ENCODE data around the gene ADGRE3. TPM values are rescaled to one million over a fixed set of nuclear protein-coding genes. Genes with fewer than 3 reads are reported as not detected.
"Not testable (repeated sequence)": the region's sequence is repeated elsewhere in the genome, so short reads cannot be mapped to it uniquely, and the experiment has no call there.

ADGRE3 gene
- total RNA-seq, 1 experiment from 2014 or later = not detected

DNA sequence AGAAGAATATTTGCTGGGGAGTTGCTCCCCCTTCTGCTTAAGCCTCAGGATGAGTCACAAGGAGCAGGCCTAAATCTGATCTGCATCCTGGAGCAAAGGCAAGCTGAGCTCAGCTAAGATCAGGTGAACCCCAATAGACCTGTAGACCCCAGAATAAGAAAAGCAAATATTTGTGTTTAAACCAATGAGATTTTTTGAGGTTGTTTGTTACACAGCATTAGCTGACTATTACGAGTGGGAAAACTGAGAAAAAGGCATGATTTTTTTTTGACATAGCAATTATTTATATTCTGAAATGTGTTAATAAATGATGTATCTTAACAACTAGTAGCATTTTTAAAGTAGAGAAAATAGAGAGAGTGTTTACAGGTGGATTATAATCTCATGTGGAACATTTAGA lies 45.1 kb downstream of the ADGRE3 start:
- H2AK5ac ChIP-seq (ENCODE audit: insufficient read length, low read length) = no peak overlapping the region
- no peak overlapping the region for H3K18ac ChIP-seq (ENCODE audit: insufficient read length, low read depth, low read length)

DNA sequence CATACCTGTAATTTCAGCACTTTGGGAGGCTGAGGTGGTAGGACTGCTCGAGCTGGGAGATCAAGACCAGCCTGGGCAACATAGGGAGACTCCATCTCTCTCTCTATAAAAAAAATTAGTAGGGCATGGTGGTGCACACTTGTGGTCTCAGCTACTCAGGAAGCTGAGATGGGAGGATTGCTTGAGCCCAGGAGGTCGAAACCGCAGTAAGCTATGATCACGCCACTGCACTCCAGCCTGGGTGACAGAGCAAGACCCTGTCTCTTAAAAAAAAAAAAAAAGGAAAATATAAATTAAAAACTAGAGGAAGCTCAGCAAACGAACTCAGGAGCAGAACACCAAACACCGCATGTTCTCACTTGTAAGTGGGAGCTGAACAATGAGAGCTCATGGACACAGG lies 50.2 kb downstream of the ADGRE3 start:
- Mint-ChIP-seq H3K9me3 (peaks cover 38 to 77% of the 10 kb centered on the region in 2 experiments), H3K36me3 (ENCODE audit: insufficient read depth in 1 of 3, low read depth in 3 of 3) (peaks cover 0 to 12% (median 5%) of the 10 kb centered on the region in 3 experiments; a peak in 3 of 7 replicates)
- not testable (repeated sequence) for H2AFZ ChIP-seq (ENCODE audit: low read length); H3K4me1 Mint-ChIP-seq; H3K4me2 ChIP-seq (ENCODE audit: insufficient read depth, insufficient read length, low read length); H2BK15ac ChIP-seq (ENCODE audit: low read depth, low read length); H3K4ac ChIP-seq (ENCODE audit: low read depth, low read length); H3K27me3 ChIP-seq (ENCODE audit: insufficient read depth, low read length); H3K23ac ChIP-seq (ENCODE audit: insufficient read length, low read depth, low read length); H3K9ac ChIP-seq (ENCODE audit: extremely low read depth, insufficient read length, low read length); DNase-seq; H3K27ac Mint-ChIP-seq; H3K14ac ChIP-seq (ENCODE audit: insufficient read depth, low read length); H3K4me1 ChIP-seq (ENCODE audit: insufficient read depth, low read length); H2BK120ac ChIP-seq (ENCODE audit: low read depth, low read length, poor library complexity, severe bottlenecking); H2BK5ac ChIP-seq (ENCODE audit: insufficient read length, low read length); H4K8ac ChIP-seq (replicated peaks; ENCODE audit: insufficient read length, low read depth, low read length); H4K20me1 ChIP-seq (ENCODE audit: control insufficient read depth, insufficient read depth, insufficient read length); H3T11ph ChIP-seq (ENCODE audit: low read length); H3K23me2 ChIP-seq (ENCODE audit: insufficient read length, low read depth, low read length, poor library complexity, severe bottlenecking); H3K79me2 ChIP-seq (ENCODE audit: insufficient read depth, low read length); H2AK5ac ChIP-seq (ENCODE audit: insufficient read length, low read length); H3K9me3 ChIP-seq (ENCODE audit: control insufficient read depth, low read depth, low read length); H2BK12ac ChIP-seq (ENCODE audit: insufficient read length, low read depth, low read length); H3K18ac ChIP-seq (ENCODE audit: insufficient read length, low read depth, low read length); H4K5ac ChIP-seq (ENCODE audit: insufficient read length, low read depth, low read length); H2BK20ac ChIP-seq (ENCODE audit: low read depth, low read length, poor library complexity, severe bottlenecking); H3K56ac ChIP-seq (ENCODE audit: insufficient read length, low read depth, low read length); H3K4me3 Mint-ChIP-seq; H3K27ac ChIP-seq (ENCODE audit: insufficient read length, low read depth, low read length); H3K79me1 ChIP-seq (ENCODE audit: insufficient read depth, low read depth, low read length, poor library complexity, severe bottlenecking); H3K27me3 Mint-ChIP-seq (ENCODE audit: low read depth); H4K91ac ChIP-seq (ENCODE audit: insufficient read length, low read depth, low read length)
- WGBS (ENCODE audit: extremely low coverage, insufficient read length, low lambda C conversion rate) = no CpG with 5 or more reads among the region's 6 CpGs

More for the DNA sequence above, 45.1 kb downstream of the ADGRE3 start:
- Histone ChIP-seq H3K9me3 (ENCODE audit: control insufficient read depth, low read depth, low read length) (no peaks in the 10 kb centered on the region), H4K20me1 (ENCODE audit: control insufficient read depth, insufficient read depth, insufficient read length) (no peaks in the 10 kb centered on the region), H3K4me2 (ENCODE audit: insufficient read depth, insufficient read length, low read length) (no peak overlapping the region), H2BK12ac (ENCODE audit: insufficient read length, low read depth, low read length) (no peak overlapping the region), H4K91ac (ENCODE audit: insufficient read length, low read depth, low read length) (no peak overlapping the region), H2AFZ (ENCODE audit: low read length) (no peak overlapping the region), H3K4me1 (ENCODE audit: insufficient read depth, low read length) (no peaks in the 10 kb centered on the region), H4K8ac (replicated peaks; ENCODE audit: insufficient read length, low read depth, low read length) (no peak overlapping the region), H2BK20ac (ENCODE audit: low read depth, low read length, poor library complexity, severe bottlenecking) (no peak overlapping the region), H3K56ac (ENCODE audit: insufficient read length, low read depth, low read length) (no peak overlapping the region), H3K27ac (ENCODE audit: insufficient read length, low read depth, low read length) (no peak overlapping the region), H3T11ph (ENCODE audit: low read length) (no peak overlapping the region), H3K4ac (ENCODE audit: low read depth, low read length) (no peak overlapping the region), H3K23me2 (ENCODE audit: insufficient read length, low read depth, low read length, poor library complexity, severe bottlenecking) (no peaks in the 10 kb centered on the region), H3K14ac (ENCODE audit: insufficient read depth, low read length) (no peak overlapping the region), H4K5ac (ENCODE audit: insufficient read length, low read depth, low read length) (no peak overlapping the region), H3K79me1 (ENCODE audit: insufficient read depth, low read depth, low read length, poor library complexity, severe bottlenecking) (no peaks in the 10 kb centered on the region), H2BK5ac (ENCODE audit: insufficient read length, low read length) (no peak overlapping the region), H3K9ac (ENCODE audit: extremely low read depth, insufficient read length, low read length) (no peak overlapping the region), H3K23ac (ENCODE audit: insufficient read length, low read depth, low read length) (no peak overlapping the region), H2BK15ac (ENCODE audit: low read depth, low read length) (no peak overlapping the region), H3K79me2 (ENCODE audit: insufficient read depth, low read length) (no peaks in the 10 kb centered on the region), H2BK120ac (ENCODE audit: low read depth, low read length, poor library complexity, severe bottlenecking) (no peak overlapping the region), H3K27me3 (ENCODE audit: insufficient read depth, low read length) (no peaks in the 10 kb centered on the region)
- Mint-ChIP-seq H3K4me3 (no peak overlapping the region), H3K27me3 (ENCODE audit: low read depth) (no peaks in the 10 kb centered on the region; the same call in none of the 2 replicates), H3K36me3 (ENCODE audit: insufficient read depth in 1 of 3, low read depth in 3 of 3) (peaks cover 0 to 12% (median 4%) of the 10 kb centered on the region in 3 experiments; a peak in 4 of 7 replicates), H3K9me3 (peaks cover 41 to 75% of the 10 kb centered on the region in 2 experiments), H3K4me1 (no peaks in the 10 kb centered on the region), H3K27ac (no peak overlapping the region)
- WGBS (ENCODE audit: extremely low coverage, insufficient read length, low lambda C conversion rate) = no CpG with 5 or more reads among the region's 1 CpG
- TF ChIP-seq, protein P1, sequence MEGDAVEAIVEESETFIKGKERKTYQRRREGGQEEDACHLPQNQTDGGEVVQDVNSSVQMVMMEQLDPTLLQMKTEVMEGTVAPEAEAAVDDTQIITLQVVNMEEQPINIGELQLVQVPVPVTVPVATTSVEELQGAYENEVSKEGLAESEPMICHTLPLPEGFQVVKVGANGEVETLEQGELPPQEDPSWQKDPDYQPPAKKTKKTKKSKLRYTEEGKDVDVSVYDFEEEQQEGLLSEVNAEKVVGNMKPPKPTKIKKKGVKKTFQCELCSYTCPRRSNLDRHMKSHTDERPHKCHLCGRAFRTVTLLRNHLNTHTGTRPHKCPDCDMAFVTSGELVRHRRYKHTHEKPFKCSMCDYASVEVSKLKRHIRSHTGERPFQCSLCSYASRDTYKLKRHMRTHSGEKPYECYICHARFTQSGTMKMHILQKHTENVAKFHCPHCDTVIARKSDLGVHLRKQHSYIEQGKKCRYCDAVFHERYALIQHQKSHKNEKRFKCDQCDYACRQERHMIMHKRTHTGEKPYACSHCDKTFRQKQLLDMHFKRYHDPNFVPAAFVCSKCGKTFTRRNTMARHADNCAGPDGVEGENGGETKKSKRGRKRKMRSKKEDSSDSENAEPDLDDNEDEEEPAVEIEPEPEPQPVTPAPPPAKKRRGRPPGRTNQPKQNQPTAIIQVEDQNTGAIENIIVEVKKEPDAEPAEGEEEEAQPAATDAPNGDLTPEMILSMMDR (conservative IDR thresholded peaks at IDR 0.05) = no peak
- no peak for DNase-seq

Data from H9 (cell line).